GM23338 (cell line): Measurements from ENCODE around the gene MARCHF10. TPM values are rescaled to one million over a fixed set of nuclear protein-coding genes. Genes with fewer than 3 reads are reported as not detected.

ENCODE experiments used
- ATAC-seq: fragments of 200-7000 bp; cut with Tn5 transposase; 3 replicates; pipeline ENCODE4 v1.9.1; 2020
- DNase-seq: peaks from one replicate; pipeline ENCODE4 v3.0.0-alpha.2; 2015; ENCODE audit warnings: low spot score
- H2AFZ ChIP-seq: fragments of 200-600 bp; sonication (generic); 2 replicates; pipeline ENCODE4 v1.8.0; 2016; ENCODE audit warnings: antibody characterized with exemption, mild to moderate bottlenecking, moderate library complexity
- H3F3A ChIP-seq: fragments of 200-600 bp; sonication (generic); replicated peaks from 2 replicates; pipeline ENCODE4 v1.8.0; 2017; ENCODE audit warnings: antibody characterized with exemption, mixed run types, low read depth
- H3K27ac ChIP-seq: fragments of 200-600 bp; sonication (generic); 2 replicates; pipeline ENCODE4 v1.6.1; 2016; ENCODE audit warnings: low read depth
- H3K27me3 ChIP-seq: fragments of 200-600 bp; sonication (generic); 2 replicates; pipeline ENCODE4 v1.8.0; 2016; ENCODE audit warnings: mild to moderate bottlenecking, mixed run types, moderate library complexity; ENCODE audit not compliant: insufficient read depth
- H3K36me3 ChIP-seq: fragments of 200-600 bp; sonication (generic); 2 replicates; pipeline ENCODE4 v1.8.0; 2016; ENCODE audit warnings: mild to moderate bottlenecking; ENCODE audit not compliant: insufficient read depth
- H3K4me1 ChIP-seq: fragments of 200-600 bp; sonication (generic); 2 replicates; pipeline ENCODE4 v1.8.0; 2016; ENCODE audit warnings: mild to moderate bottlenecking, moderate library complexity; ENCODE audit not compliant: insufficient read depth
- H3K4me2 ChIP-seq: fragments of 200-600 bp; sonication (generic); 2 replicates; pipeline ENCODE4 v1.7.1; 2017; ENCODE audit warnings: mixed run types
- H3K4me3 ChIP-seq: fragments of 200-600 bp; sonication (generic); 2 replicates; pipeline ENCODE4 v1.6.1; 2016; ENCODE audit warnings: mixed run types
- H3K79me2 ChIP-seq: fragments of 200-600 bp; sonication (generic); replicated peaks from 2 replicates; pipeline ENCODE4 v1.8.0; 2017; ENCODE audit warnings: mild to moderate bottlenecking; ENCODE audit not compliant: insufficient read depth
- H3K9me2 ChIP-seq: fragments of 200-600 bp; sonication (generic); 2 replicates; pipeline ENCODE4 v1.8.0; 2017; ENCODE audit not compliant: insufficient read depth
- H4K20me1 ChIP-seq: fragments of 200-600 bp; sonication (generic); replicated peaks from 2 replicates; pipeline ENCODE4 v1.8.0; 2017; ENCODE audit warnings: mild to moderate bottlenecking; ENCODE audit not compliant: insufficient read depth
- H3K27ac Mint-ChIP-seq: 2 replicates; pipeline ENCODE4 v1.8.0; 2020; ENCODE audit warnings: inconsistent platforms, mild to moderate bottlenecking, moderate library complexity, mixed read lengths
- H3K27me3 Mint-ChIP-seq: 3 replicates; pipeline ENCODE4 v1.8.0; 2022; ENCODE audit warnings: low read depth, mild to moderate bottlenecking, moderate library complexity, mixed read lengths, inconsistent platforms; ENCODE audit not compliant: insufficient read depth, poor library complexity
- H3K36me3 Mint-ChIP-seq: 3 replicates; pipeline ENCODE4 v1.8.0; 2021; ENCODE audit warnings: low read depth, mild to moderate bottlenecking, inconsistent platforms, moderate library complexity, mixed read lengths
- H3K4me1 Mint-ChIP-seq: 3 replicates; pipeline ENCODE4 v1.8.0; 2020; ENCODE audit warnings: mild to moderate bottlenecking, inconsistent platforms, mixed read lengths
- H3K4me3 Mint-ChIP-seq: 3 replicates; pipeline ENCODE4 v1.8.0; 2021; ENCODE audit warnings: moderate library complexity, mild to moderate bottlenecking, inconsistent platforms, mixed read lengths
- H3K9me3 Mint-ChIP-seq: 3 replicates; pipeline ENCODE4 v1.8.0; 2020; ENCODE audit warnings: moderate library complexity, mild to moderate bottlenecking, inconsistent platforms, mixed read lengths
- CTCF ChIP-seq, 2 experiments: fragments of 200-600 bp in 1 of 2; sonication (generic) in 1 of 2; conservative IDR thresholded peaks; 2 replicates each; pipeline versions ENCODE4 v1.5.1 to v1.6.1; 2016 to 2017; ENCODE audit warnings: antibody characterized with exemption in 2 of 2, low read depth in 2 of 2, mild to moderate bottlenecking in 2 of 2, moderate library complexity in 1 of 2
- EZH2phosphoT487 ChIP-seq: fragments of 200-600 bp; sonication (generic); IDR thresholded peaks from one replicate; pipeline ENCODE4 v1.8.1; 2018; ENCODE audit warnings: antibody characterized with exemption; ENCODE audit not compliant: unreplicated experiment
- NANOG ChIP-seq: IDR thresholded peaks from 2 replicates; pipeline ENCODE4 v1.6.1; 2016; ENCODE audit warnings: antibody characterized with exemption, borderline replicate concordance
- POLR2AphosphoS5 ChIP-seq: IDR thresholded peaks from 2 replicates; pipeline ENCODE4 v1.6.1; 2016; ENCODE audit warnings: antibody characterized with exemption, low read depth
- STAT1 ChIP-seq: IDR thresholded peaks from one replicate; pipeline ENCODE4 v1.6.1; 2016; ENCODE audit warnings: antibody characterized with exemption; ENCODE audit not compliant: unreplicated experiment
- ZNF114 ChIP-seq: fragments of 250-450 bp; sonication (Bioruptor Pico); IDR thresholded peaks from 2 replicates; pipeline ENCODE4 v1.5.0; 2020; ENCODE audit warnings: mild to moderate bottlenecking, moderate library complexity
- polyA plus RNA-seq: library from polyadenylated mRNA; unstranded; fragments of >200 nt; fragmentation: Nextera tagmentation; extraction: Ambion mirVana; gene quantifications from 2 replicates; pipeline ENCODE4 v1.2.1, GENCODE V29; 2016
- total RNA-seq: library from RNA; depleted of rRNA; stranded (reverse); fragments of >200 nt; shearing (Covaris generic); gene quantifications from 2 replicates; pipeline ENCODE4 v1.2.3, GENCODE V29; 2014
- TF ChIP-seq, protein P1 (sequence below): fragments of 250-450 bp; sonication (Bioruptor Pico); IDR thresholded peaks from 2 replicates; pipeline ENCODE4 v1.5.0; 2020; ENCODE audit warnings: mild to moderate bottlenecking, moderate library complexity

MARCHF10 gene
- total and polyA plus RNA-seq, 2 experiments from 2014 or later, result 0.50 TPM; not detected in 1

GRCh38 chr17:62794666-62794971 lies 13.5 kb downstream of the MARCHF10 start (continued):
- TF ChIP-seq, protein P1, sequence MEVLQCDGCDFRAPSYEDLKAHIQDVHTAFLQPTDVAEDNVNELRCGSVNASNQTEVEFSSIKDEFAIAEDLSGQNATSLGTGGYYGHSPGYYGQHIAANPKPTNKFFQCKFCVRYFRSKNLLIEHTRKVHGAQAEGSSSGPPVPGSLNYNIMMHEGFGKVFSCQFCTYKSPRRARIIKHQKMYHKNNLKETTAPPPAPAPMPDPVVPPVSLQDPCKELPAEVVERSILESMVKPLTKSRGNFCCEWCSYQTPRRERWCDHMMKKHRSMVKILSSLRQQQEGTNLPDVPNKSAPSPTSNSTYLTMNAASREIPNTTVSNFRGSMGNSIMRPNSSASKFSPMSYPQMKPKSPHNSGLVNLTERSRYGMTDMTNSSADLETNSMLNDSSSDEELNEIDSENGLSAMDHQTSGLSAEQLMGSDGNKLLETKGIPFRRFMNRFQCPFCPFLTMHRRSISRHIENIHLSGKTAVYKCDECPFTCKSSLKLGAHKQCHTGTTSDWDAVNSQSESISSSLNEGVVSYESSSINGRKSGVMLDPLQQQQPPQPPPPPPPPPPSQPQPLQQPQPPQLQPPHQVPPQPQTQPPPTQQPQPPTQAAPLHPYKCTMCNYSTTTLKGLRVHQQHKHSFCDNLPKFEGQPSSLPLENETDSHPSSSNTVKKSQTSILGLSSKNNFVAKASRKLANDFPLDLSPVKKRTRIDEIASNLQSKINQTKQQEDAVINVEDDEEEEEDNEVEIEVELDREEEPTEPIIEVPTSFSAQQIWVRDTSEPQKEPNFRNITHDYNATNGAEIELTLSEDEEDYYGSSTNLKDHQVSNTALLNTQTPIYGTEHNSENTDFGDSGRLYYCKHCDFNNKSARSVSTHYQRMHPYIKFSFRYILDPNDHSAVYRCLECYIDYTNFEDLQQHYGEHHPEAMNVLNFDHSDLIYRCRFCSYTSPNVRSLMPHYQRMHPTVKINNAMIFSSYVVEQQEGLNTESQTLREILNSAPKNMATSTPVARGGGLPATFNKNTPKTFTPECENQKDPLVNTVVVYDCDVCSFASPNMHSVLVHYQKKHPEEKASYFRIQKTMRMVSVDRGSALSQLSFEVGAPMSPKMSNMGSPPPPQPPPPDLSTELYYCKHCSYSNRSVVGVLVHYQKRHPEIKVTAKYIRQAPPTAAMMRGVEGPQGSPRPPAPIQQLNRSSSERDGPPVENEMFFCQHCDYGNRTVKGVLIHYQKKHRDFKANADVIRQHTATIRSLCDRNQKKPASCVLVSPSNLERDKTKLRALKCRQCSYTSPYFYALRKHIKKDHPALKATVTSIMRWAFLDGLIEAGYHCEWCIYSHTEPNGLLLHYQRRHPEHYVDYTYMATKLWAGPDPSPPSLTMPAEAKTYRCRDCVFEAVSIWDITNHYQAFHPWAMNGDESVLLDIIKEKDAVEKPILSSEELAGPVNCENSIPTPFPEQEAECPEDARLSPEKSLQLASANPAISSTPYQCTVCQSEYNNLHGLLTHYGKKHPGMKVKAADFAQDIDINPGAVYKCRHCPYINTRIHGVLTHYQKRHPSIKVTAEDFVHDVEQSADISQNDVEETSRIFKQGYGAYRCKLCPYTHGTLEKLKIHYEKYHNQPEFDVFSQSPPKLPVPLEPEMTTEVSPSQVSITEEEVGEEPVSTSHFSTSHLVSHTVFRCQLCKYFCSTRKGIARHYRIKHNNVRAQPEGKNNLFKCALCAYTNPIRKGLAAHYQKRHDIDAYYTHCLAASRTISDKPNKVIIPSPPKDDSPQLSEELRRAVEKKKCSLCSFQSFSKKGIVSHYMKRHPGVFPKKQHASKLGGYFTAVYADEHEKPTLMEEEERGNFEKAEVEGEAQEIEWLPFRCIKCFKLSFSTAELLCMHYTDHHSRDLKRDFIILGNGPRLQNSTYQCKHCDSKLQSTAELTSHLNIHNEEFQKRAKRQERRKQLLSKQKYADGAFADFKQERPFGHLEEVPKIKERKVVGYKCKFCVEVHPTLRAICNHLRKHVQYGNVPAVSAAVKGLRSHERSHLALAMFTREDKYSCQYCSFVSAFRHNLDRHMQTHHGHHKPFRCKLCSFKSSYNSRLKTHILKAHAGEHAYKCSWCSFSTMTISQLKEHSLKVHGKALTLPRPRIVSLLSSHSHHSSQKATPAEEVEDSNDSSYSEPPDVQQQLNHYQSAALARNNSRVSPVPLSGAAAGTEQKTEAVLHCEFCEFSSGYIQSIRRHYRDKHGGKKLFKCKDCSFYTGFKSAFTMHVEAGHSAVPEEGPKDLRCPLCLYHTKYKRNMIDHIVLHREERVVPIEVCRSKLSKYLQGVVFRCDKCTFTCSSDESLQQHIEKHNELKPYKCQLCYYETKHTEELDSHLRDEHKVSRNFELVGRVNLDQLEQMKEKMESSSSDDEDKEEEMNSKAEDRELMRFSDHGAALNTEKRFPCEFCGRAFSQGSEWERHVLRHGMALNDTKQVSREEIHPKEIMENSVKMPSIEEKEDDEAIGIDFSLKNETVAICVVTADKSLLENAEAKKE, result no peak
- TF ChIP-seq POLR2AphosphoS5 (no peak), ZNF114 (CRISPR knock-in tag) (no peak)

- H4K20me1 ChIP-seq, result no peaks in the 10 kb centered on the region
- H3F3A ChIP-seq, result no peaks in the 10 kb centered on the region
- DNase-seq (no peak), ATAC-seq (no peak)
- Mint-ChIP-seq H3K27me3 (peaks cover 3% of the 10 kb centered on the region), H3K27ac (no peak overlapping the region), H3K9me3 (peaks cover 11% of the 10 kb centered on the region), H3K4me1 (peaks cover 13% of the 10 kb centered on the region), H3K4me3 (no peak overlapping the region), H3K36me3 (peaks cover 6% of the 10 kb centered on the region; the same call in 2 of the 3 replicates)
- H3K4me2 ChIP-seq, result no peak overlapping the region
- no peaks in the 10 kb centered on the region for H3K36me3 ChIP-seq
- H3K4me1 ChIP-seq, result no peaks in the 10 kb centered on the region
- TF ChIP-seq STAT1 (no peak), CTCF (conservative IDR thresholded peaks at IDR 0.05; ENCODE audit: low read depth in 2 of 2) (no peak), POLR2AphosphoS5 (no peak), NANOG (no peak), EZH2phosphoT487 (no peak)
- H3K27ac ChIP-seq, result no peak overlapping the region
- H3K9me2 ChIP-seq, result peaks cover 2% of the 10 kb centered on the region; the same call in 1 of the 2 replicates
- H3K79me2 ChIP-seq, result no peaks in the 10 kb centered on the region
- H2AFZ ChIP-seq, result no peak overlapping the region
- H3K27me3 ChIP-seq, result no peaks in the 10 kb centered on the region
- no peak overlapping the region for H3K4me3 ChIP-seq
Measured at GRCh38 chr17:62793919-62794665, 14.0 kb downstream of the MARCHF10 start.
